Activated naive CD4-positive, alpha-beta T cell (primary cell): ENCODE results near the gene MAP10.

ENCODE experiments used
- DNase-seq, 4 experiments: peaks; one replicate each; lab custom pipeline; 2025; lab: John Stamatoyannopoulos, UW

MAP10 gene

GRCh38 chr1:232856541-232856940 lies 51.3 kb downstream of the MAP10 start:
- no peak for DNase-seq
